OCI-M2 (cell line): Measurements from ENCODE around the gene ZNHIT2.

Experiments used
- DNase-seq: peaks from one replicate; lab custom pipeline; 2025; ENCODE audit not compliant: unreplicated experiment; lab: John Stamatoyannopoulos, UW

ZNHIT2 gene

DNA sequence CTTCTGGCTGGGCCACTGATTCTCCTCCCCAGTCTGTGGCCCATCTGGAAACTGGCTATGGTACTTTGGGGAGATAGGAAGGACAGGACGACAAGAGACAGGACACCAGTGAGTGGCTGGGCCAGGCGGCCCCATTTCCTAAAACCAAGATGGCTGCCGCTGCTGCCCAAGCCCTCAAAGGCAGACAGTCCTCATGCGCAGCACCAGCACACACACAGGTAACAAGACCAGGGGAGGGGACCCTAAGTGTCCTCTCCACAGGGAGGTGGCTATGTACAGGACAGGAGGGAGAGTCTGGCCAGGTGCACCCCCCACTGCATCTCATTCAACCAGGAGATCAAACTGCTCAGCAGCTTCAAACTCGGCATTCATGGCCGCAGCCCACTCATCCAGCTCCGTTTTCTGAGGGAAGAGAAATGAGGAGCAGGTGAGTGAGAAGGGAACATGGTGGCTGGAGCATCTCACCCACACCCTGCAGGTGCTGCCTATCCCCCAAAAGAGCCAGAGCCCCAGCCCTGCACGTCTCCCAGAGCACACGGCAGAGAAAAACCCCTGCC lies 38.6 kb downstream of the ZNHIT2 start:
- no peak for DNase-seq

DNA sequence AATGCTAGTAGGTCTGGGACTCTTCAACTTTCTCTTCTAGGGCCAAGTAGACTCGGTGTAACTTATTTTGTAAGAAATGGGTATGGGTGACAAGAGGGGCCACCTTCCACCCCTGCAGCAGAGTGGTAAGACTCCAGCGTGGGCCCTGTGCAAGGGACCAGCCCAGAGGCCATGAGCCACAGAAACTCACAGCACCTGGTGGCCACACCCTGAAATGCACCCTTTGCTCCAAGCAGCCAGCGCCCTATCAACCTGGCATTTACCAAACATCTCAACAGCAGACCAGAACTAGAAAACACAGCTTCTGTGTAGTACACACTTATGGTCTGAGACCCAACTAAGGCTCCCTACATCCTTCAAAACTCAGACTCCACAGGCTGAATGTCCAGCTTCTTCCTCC lies 39.4 kb downstream of the ZNHIT2 start:
- DNase-seq, result no peak

GRCh38 chr11:65077451-65077850 lies 40.0 kb downstream of the ZNHIT2 start:
- DNase-seq, result no peak

DNA sequence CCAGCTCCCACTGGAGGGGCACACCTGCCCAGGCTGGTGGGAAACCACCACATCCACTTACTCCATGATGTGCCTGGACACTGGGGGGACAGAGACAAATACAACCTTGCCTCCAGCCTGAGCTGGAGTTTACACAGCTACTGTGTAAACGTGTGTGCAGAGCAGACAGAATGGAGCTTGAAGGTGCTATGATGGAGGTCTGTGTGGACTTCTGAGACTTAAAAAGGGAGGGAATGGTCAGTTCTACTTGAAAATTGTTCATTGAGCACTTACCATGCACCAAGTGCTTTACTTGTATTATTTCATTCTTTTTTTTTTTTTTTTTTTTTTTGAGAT lies 44.9 kb downstream of the ZNHIT2 start:
- no peak for DNase-seq

GRCh38 chr11:65071907-65072630 lies 45.4 kb downstream of the ZNHIT2 start:
- DNase-seq, result no peak

DNA sequence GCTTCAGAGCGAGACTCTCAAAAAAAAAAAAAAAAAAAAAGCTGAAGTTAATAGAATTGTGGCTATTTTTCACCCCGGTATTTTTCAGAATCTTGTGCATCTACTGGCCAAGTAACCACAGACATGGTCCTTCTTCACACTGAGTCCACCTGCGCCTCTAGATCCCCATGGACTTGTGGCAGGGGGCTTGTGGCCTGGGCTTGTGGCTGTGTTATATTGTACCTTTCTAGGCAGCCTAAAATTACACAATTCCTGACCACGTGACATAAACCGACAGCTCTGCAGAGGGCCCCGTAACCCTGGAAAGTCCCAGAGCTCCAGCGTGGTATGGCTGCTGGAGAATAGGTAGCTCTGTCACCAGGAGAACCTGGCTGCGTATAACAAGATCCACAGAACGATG lies 48.3 kb downstream of the ZNHIT2 start:
- no peak for DNase-seq

DNA sequence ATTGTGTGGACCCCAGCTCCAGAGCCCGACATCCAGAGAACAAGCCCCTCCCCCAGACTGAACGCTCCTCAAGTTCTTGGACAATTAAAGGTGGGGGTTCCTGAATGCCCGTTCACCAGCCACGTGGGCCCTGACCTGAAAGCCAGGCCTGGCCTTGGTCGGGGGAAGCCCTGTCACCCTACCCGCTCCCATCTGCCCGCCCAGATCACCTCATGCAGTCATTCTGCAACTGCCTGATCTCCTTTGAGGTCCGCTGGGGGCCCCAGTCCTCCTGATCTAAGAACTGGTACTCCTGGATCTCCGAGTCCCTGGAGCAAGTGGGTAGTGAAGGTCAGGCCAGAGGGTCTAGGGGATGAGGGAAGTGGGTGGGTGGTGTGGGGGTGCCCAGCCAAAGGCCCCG lies 50.1 kb downstream of the ZNHIT2 start:
- no peak for DNase-seq

- DNase-seq, result no peak
Measured at GRCh38 chr11:65066805-65067291, 50.7 kb downstream of the ZNHIT2 start.
